Neuronal stem cell (in vitro differentiated cells): Measurements from ENCODE around the gene CRABP2.

Source experiments
- DNase-seq: peaks from one replicate; pipeline ENCODE4 v3.0.0-alpha.2; 2013; ENCODE audit warnings: low spot score
- H2AFZ ChIP-seq: one replicate; pipeline ENCODE4 v1.6.1; 2013; ENCODE audit warnings: mild to moderate bottlenecking, low read length, inconsistent platforms
- H2AK5ac ChIP-seq: 2 replicates; pipeline ENCODE4 v1.6.1; 2013; ENCODE audit warnings: low read depth, mild to moderate bottlenecking, inconsistent platforms, low read length, moderate library complexity, mixed read lengths
- H2BK120ac ChIP-seq: 2 replicates; pipeline ENCODE4 v1.6.1; 2013; ENCODE audit warnings: low read depth, mild to moderate bottlenecking, inconsistent platforms, low read length, moderate library complexity, mixed read lengths
- H2BK12ac ChIP-seq: one replicate; pipeline ENCODE4 v1.6.1; 2013; ENCODE audit warnings: low read length, inconsistent platforms
- H2BK15ac ChIP-seq: 2 replicates; pipeline ENCODE4 v1.6.1; 2013; ENCODE audit warnings: mild to moderate bottlenecking, low read length, inconsistent platforms, mixed read lengths
- H2BK5ac ChIP-seq: one replicate; pipeline ENCODE4 v1.6.1; 2013; ENCODE audit warnings: inconsistent platforms, mild to moderate bottlenecking, low read length, moderate library complexity
- H3K14ac ChIP-seq: one replicate; pipeline ENCODE4 v1.6.1; 2013; ENCODE audit warnings: low read length, inconsistent platforms
- H3K18ac ChIP-seq: 2 replicates; pipeline ENCODE4 v1.6.1; 2013; ENCODE audit warnings: low read length, inconsistent platforms
- H3K23ac ChIP-seq: 2 replicates; pipeline ENCODE4 v1.6.1; 2013; ENCODE audit warnings: low read depth, mild to moderate bottlenecking, mixed read lengths, low read length, inconsistent platforms; ENCODE audit not compliant: poor library complexity
- H3K27ac ChIP-seq: replicated peaks from 3 replicates; pipeline ENCODE4 v1.5.1; 2013; ENCODE audit warnings: low read length, inconsistent platforms
- H3K27me3 ChIP-seq, 3 experiments: 2 replicates each; pipeline ENCODE4 v1.6.1; 2013; ENCODE audit warnings: low read length in 3 of 3, mild to moderate bottlenecking in 2 of 3, inconsistent platforms in 1 of 3, low read depth in 1 of 3, mixed read lengths in 1 of 3, moderate library complexity in 1 of 3; ENCODE audit not compliant: control insufficient read depth in 3 of 3, insufficient read depth in 3 of 3
- H3K36me3 ChIP-seq, 2 donors: replicated peaks in 1 of 2; 2 replicates each; pipeline ENCODE4 v1.6.1; 2013; ENCODE audit warnings: low read length in 2 of 2; ENCODE audit not compliant: control insufficient read depth in 2 of 2, insufficient read depth in 2 of 2
- H3K4ac ChIP-seq: 2 replicates; pipeline ENCODE4 v1.6.1; 2013; ENCODE audit warnings: inconsistent platforms, mild to moderate bottlenecking, low read length, moderate library complexity
- H3K4me1 ChIP-seq, 2 donors: 1 replicate in 1 of 2; 2 replicates in 1 of 2; pipeline ENCODE4 v1.6.1; 2013; ENCODE audit warnings: low read length in 2 of 2, low read depth in 1 of 2; ENCODE audit not compliant: control insufficient read depth in 2 of 2, insufficient read depth in 1 of 2
- H3K4me2 ChIP-seq: one replicate; pipeline ENCODE4 v1.6.1; 2013; ENCODE audit warnings: mild to moderate bottlenecking, low read length, inconsistent platforms; ENCODE audit not compliant: insufficient read depth, poor library complexity, severe bottlenecking
- H3K4me3 ChIP-seq, 2 donors: 2 replicates each; pipeline ENCODE4 v1.5.1; 2013; ENCODE audit warnings: low read length in 2 of 2, mild to moderate bottlenecking in 2 of 2, inconsistent platforms in 1 of 2, moderate library complexity in 1 of 2
- H3K79me1 ChIP-seq: one replicate; pipeline ENCODE4 v1.6.1; 2013; ENCODE audit warnings: low read depth, mild to moderate bottlenecking, inconsistent platforms, low read length, moderate library complexity
- H3K9ac ChIP-seq: one replicate; pipeline ENCODE4 v1.6.1; 2013; ENCODE audit warnings: mild to moderate bottlenecking, low read depth, low read length, inconsistent platforms; ENCODE audit not compliant: poor library complexity
- H3K9me3 ChIP-seq, 2 donors: replicated peaks in 1 of 2; 2 replicates each; pipeline versions ENCODE3 to v1.6.1; 2013; ENCODE audit warnings: low read length in 2 of 2, mild to moderate bottlenecking in 2 of 2, inconsistent platforms in 1 of 2, low read depth in 1 of 2, mixed read lengths in 1 of 2, moderate library complexity in 1 of 2; ENCODE audit not compliant: control insufficient read depth in 2 of 2, insufficient read depth in 1 of 2
- H4K8ac ChIP-seq: one replicate; pipeline ENCODE4 v1.6.1; 2013; ENCODE audit warnings: low read depth, mild to moderate bottlenecking, inconsistent platforms, low read length, moderate library complexity
- H4K91ac ChIP-seq: one replicate; pipeline ENCODE4 v1.6.1; 2013; ENCODE audit warnings: low read length, low read depth, mild to moderate bottlenecking, inconsistent platforms; ENCODE audit not compliant: poor library complexity
- WGBS, 2 donors: extraction: QIAGEN DNeasy Blood & Tissue Kit; methylation state at CpG; one replicate each; pipeline ENCODE4 v1.1.7; 2013; ENCODE audit warnings: missing lambda C conversion rate in 2 of 2, mixed read lengths in 1 of 2; ENCODE audit not compliant: insufficient read length in 2 of 2, insufficient replicate concordance in 1 of 2; ENCODE audit errors: extremely low coverage in 2 of 2; 5-methylcytosine and 5-hydroxymethylcytosine counted together

CRABP2 gene

GRCh38 chr1:156707417-156708217, 2.2 kb upstream of the CRABP2 start:
- H2BK12ac ChIP-seq = peak overlapping the region; percentile 95
- no CpG with 5 or more reads among the region's 8 CpGs for WGBS, 2 donors
- H3K23ac ChIP-seq = peak overlapping the region; percentile 8
- peak overlapping the region; percentile 81 for H3K9ac ChIP-seq
- H3K14ac ChIP-seq = peak overlapping the region; percentile 72
- no peak for DNase-seq
- no peaks in the 10 kb centered on the region for H3K36me3 ChIP-seq
- peak overlapping the region; percentile 99 for H3K18ac ChIP-seq
- peak overlapping the region; percentile 49 for H2AK5ac ChIP-seq
- peaks cover 58 to 69% of the 10 kb centered on the region in 2 donors for H3K4me1 ChIP-seq
- H3K4me3 ChIP-seq = peak overlapping the region in 1 of 2 donors; percentile 63
- H3K79me1 ChIP-seq = peaks cover 6% of the 10 kb centered on the region
- peak overlapping the region; percentile 90 for H2BK5ac ChIP-seq
- H3K27ac ChIP-seq = peak overlapping the region; percentile 92
- H2BK15ac ChIP-seq = peak overlapping the region; percentile 2
- no peak overlapping the region for H4K91ac ChIP-seq
- no peaks in the 10 kb centered on the region for H3K27me3 ChIP-seq
- H2BK120ac ChIP-seq = peak overlapping the region; percentile 93
- H3K4ac ChIP-seq = peak overlapping the region; percentile 47
- peak overlapping the region; percentile 91 for H2AFZ ChIP-seq
- H3K9me3 ChIP-seq = no peaks in the 10 kb centered on the region
- peak overlapping the region; percentile 4 for H4K8ac ChIP-seq
- peak overlapping the region; percentile 53 for H3K4me2 ChIP-seq

- Histone ChIP-seq H4K91ac (peak overlapping the region; percentile 98), H2BK5ac (peak overlapping the region; percentile 90), H2AFZ (peak overlapping the region; percentile 91), H3K14ac (peak overlapping the region; percentile 73), H3K23ac (peak overlapping the region; percentile 61), H2BK15ac (peak overlapping the region; percentile 2), H3K4me3 (peak overlapping the region; percentile 63 to 72), H3K9me3 (no peaks in the 10 kb centered on the region), H3K4ac (peak overlapping the region; percentile 19), H4K8ac (no peak overlapping the region), H3K27me3 (no peaks in the 10 kb centered on the region), H3K9ac (peak overlapping the region; percentile 81), H3K79me1 (peaks cover 6% of the 10 kb centered on the region), H2BK120ac (peak overlapping the region; percentile 93), H3K18ac (peak overlapping the region; percentile 99), H2BK12ac (peak overlapping the region; percentile 41), H3K36me3 (no peaks in the 10 kb centered on the region), H3K4me2 (peak overlapping the region; percentile 93), H2AK5ac (peak overlapping the region; percentile 87), H3K4me1 (peaks cover 58 to 66% of the 10 kb centered on the region in 2 donors), H3K27ac (peak overlapping the region; percentile 92)
- WGBS, 2 donors = no CpG with 5 or more reads among the region's 29 CpGs
- peak; percentile 78 for DNase-seq
Observed at GRCh38 chr1:156706657-156707416, 1.5 kb upstream of the CRABP2 start.

- Histone ChIP-seq H3K27ac (peak overlapping the region; percentile 92), H2BK120ac (peak overlapping the region; percentile 93), H3K4me3 (peak overlapping the region; percentile 63 to 75), H3K23ac (peak overlapping the region; percentile 61), H2BK5ac (peak overlapping the region; percentile 90), H2AFZ (peak overlapping the region; percentile 91), H3K18ac (peak overlapping the region; percentile 99), H3K79me1 (peaks cover 9% of the 10 kb centered on the region), H3K4me1 (peaks cover 55 to 63% of the 10 kb centered on the region in 2 donors), H3K36me3 (peaks cover 0 to 3% of the 10 kb centered on the region in 2 donors), H3K27me3 (no peaks in the 10 kb centered on the region), H4K8ac (no peak overlapping the region), H4K91ac (peak overlapping the region; percentile 98), H3K14ac (peak overlapping the region; percentile 73), H2AK5ac (peak overlapping the region; percentile 87), H3K9ac (peak overlapping the region; percentile 90), H2BK15ac (peak overlapping the region; percentile 40), H2BK12ac (no peak overlapping the region), H3K4me2 (peak overlapping the region; percentile 93), H3K4ac (peak overlapping the region; percentile 19), H3K9me3 (no peaks in the 10 kb centered on the region)
- DNase-seq = peak; percentile 95
- WGBS, 2 donors = no CpG with 5 or more reads among the region's 45 CpGs
Observed at GRCh38 chr1:156705918-156706656, 704 bp upstream of the CRABP2 start.
